Ovary (tissue), 3 donors: ENCODE measurements around the gene CRAMP1.

ENCODE experiments used
- CTCF ChIP-seq, 3 donors: fragments of 450-650 bp in 2 of 3; fragments of 200-600 bp in 1 of 3; IDR thresholded peaks; one replicate each; pipeline versions ENCODE4 v1.5.1 to v1.8.0; 2016 to 2022; ENCODE audit warnings: antibody characterized with exemption in 3 of 3, mild to moderate bottlenecking in 1 of 3
- EP300 ChIP-seq: sonication (generic); formaldehyde crosslinking; IDR thresholded peaks from one replicate; pipeline ENCODE4 v1.6.1; 2017; ENCODE audit warnings: antibody characterized with exemption
- POLR2A ChIP-seq: fragments of 450-650 bp; IDR thresholded peaks from one replicate; pipeline ENCODE4 v1.6.1; 2017; ENCODE audit warnings: antibody characterized with exemption, mild to moderate bottlenecking, moderate library complexity
- donor health status: DM: no; HTN: no; CAD: no.

- TF ChIP-seq CTCF (IDR thresholded peaks at IDR 0.05) (no peak), POLR2A (no peak), EP300 (no peak)
These were observed 30.4 kb upstream of the CRAMP1 start for GRCh38 chr16:1581804-1582203.
